HepG2 (cell line): ENCODE measurements around the gene TAF1A. TPM values are rescaled to one million over a fixed set of nuclear protein-coding genes. Genes with fewer than 3 reads are reported as not detected.

Experiments used
- ATAC-seq: fragments of 200-7000 bp; cut with Tn5 transposase; 3 replicates; pipeline ENCODE4 v1.9.1; 2020; ENCODE audit warnings: mild to moderate bottlenecking, moderate library complexity
- BruUV-seq: library from RNA; stranded (reverse); fragments of 400-500 nt; replicated peaks from 2 replicates; lab custom pipeline; 2021; lab: Mats Ljungman, UMichigan
- CTCF ChIA-PET: fragments of 300-600 bp; formaldehyde crosslinking; extraction: SDS; loops from one replicate; lab custom pipeline; 2021; ENCODE audit warnings: low total read pairs, inconsistent platforms, low intra/inter-chr PET ratio; lab: Yijun Ruan, JAX
- POLR2A ChIA-PET: fragments of 350-600 bp; sonication (Branson Sonifier 250); formaldehyde crosslinking; loops from one replicate; lab custom pipeline; 2020; ENCODE audit warnings: antibody characterized with exemption, inconsistent platforms; lab: Yijun Ruan, JAX
- DNase-seq: peaks from one replicate; pipeline ENCODE4 v3.0.0-alpha.2; 2015; ENCODE audit warnings: low spot score
- FAIRE-seq: peaks from 3 replicates; lab custom pipeline; 2011; peaks lifted over from hg19 to GRCh38; lab: Jason Lieb, UNC
- H2AFZ ChIP-seq: one replicate; pipeline ENCODE4 v1.6.1; 2011; ENCODE audit warnings: low read length, inconsistent platforms
- H3K27ac ChIP-seq: fragments of 300-600 bp; 3 replicates; pipeline ENCODE4 v1.8.0; 2011; ENCODE audit warnings: mixed run types, mild to moderate bottlenecking, mixed read lengths, low read length, inconsistent platforms; ENCODE audit not compliant: insufficient read depth; ENCODE audit errors: extremely low read length
- H3K27me3 ChIP-seq, 2 experiments: fragments of 200-600 bp in 1 of 2; 2 replicates in 1 of 2; 3 replicates in 1 of 2; pipeline versions ENCODE4 v1.6.0 to v1.8.0; 2011; ENCODE audit warnings: low read length in 2 of 2, mild to moderate bottlenecking in 2 of 2, moderate library complexity in 2 of 2, inconsistent platforms in 1 of 2; ENCODE audit not compliant: insufficient read depth in 2 of 2, control insufficient read depth in 1 of 2
- H3K36me3 ChIP-seq, 2 experiments: fragments of 200-600 bp in 1 of 2; replicated peaks in 1 of 2; 2 replicates in 1 of 2; 3 replicates in 1 of 2; pipeline versions ENCODE4 v1.5.1 to v1.8.0; 2011; ENCODE audit warnings: low read length in 2 of 2, inconsistent platforms in 1 of 2; ENCODE audit not compliant: insufficient read depth in 2 of 2, control insufficient read depth in 1 of 2
- H3K4me1 ChIP-seq: 2 replicates; pipeline ENCODE4 v1.5.1; 2012; ENCODE audit warnings: low read length, inconsistent platforms; ENCODE audit not compliant: insufficient read depth
- H3K4me2 ChIP-seq: 2 replicates; pipeline ENCODE4 v1.6.0; 2011; ENCODE audit warnings: low read depth, low read length, inconsistent platforms
- H3K4me3 ChIP-seq, 3 experiments: fragments of 200-600 bp in 1 of 3; sonication (generic), shearing (Covaris generic) in 1 of 3; replicated peaks in 1 of 3; 2 replicates each; pipeline ENCODE4 v1.5.1; 2011 to 2016; ENCODE audit warnings: low read length in 3 of 3, inconsistent platforms in 2 of 3, low read depth in 2 of 3, mild to moderate bottlenecking in 2 of 3, control low read depth in 1 of 3, mixed read lengths in 1 of 3; ENCODE audit not compliant: insufficient read depth in 1 of 3
- H3K79me2 ChIP-seq: one replicate; pipeline ENCODE4 v1.6.1; 2011; ENCODE audit warnings: low read length, inconsistent platforms; ENCODE audit not compliant: insufficient read depth
- H3K9ac ChIP-seq: 2 replicates; pipeline ENCODE4 v1.6.0; 2011; ENCODE audit warnings: mild to moderate bottlenecking, low read depth, low read length, inconsistent platforms; ENCODE audit not compliant: insufficient read depth
- H3K9me3 ChIP-seq: 2 replicates; pipeline ENCODE4 v1.5.1; 2012; ENCODE audit warnings: mild to moderate bottlenecking, low read length
- H4K20me1 ChIP-seq: 2 replicates; pipeline ENCODE4 v1.6.0; 2011; ENCODE audit warnings: inconsistent platforms, mild to moderate bottlenecking, low read length, moderate library complexity; ENCODE audit not compliant: insufficient read depth
- ATM ChIP-seq: fragments of 450-650 bp; IDR thresholded peaks from 2 replicates; pipeline ENCODE4 v1.7.1; 2017; ENCODE audit warnings: mild to moderate bottlenecking, borderline replicate concordance
- CBFB ChIP-seq: sonication (generic); formaldehyde crosslinking; IDR thresholded peaks from 2 replicates; pipeline ENCODE4 v1.4.0; 2020; ENCODE audit warnings: missing genetic modification reagents
- HOMEZ ChIP-seq: IDR thresholded peaks from 2 replicates; pipeline ENCODE4 v1.6.1; 2016; ENCODE audit warnings: low read depth
- JDP2 ChIP-seq: sonication (generic); formaldehyde crosslinking; IDR thresholded peaks from 2 replicates; pipeline ENCODE4 v1.8.1; 2022; ENCODE audit warnings: missing genetic modification reagents, borderline replicate concordance
- MED8 ChIP-seq: sonication (generic); formaldehyde crosslinking; IDR thresholded peaks from 2 replicates; pipeline ENCODE4 v1.8.1; 2023; ENCODE audit warnings: mild to moderate bottlenecking, missing genetic modification reagents; ENCODE audit not compliant: insufficient replicate concordance
- MIER2 ChIP-seq: IDR thresholded peaks from 2 replicates; pipeline ENCODE4 v1.6.1; 2016; ENCODE audit warnings: missing biosample characterization, missing genetic modification reagents
- MIER3 ChIP-seq: IDR thresholded peaks from 2 replicates; pipeline ENCODE4 v1.6.1; 2016; ENCODE audit warnings: missing compliant biosample characterization, borderline replicate concordance
- NFYC ChIP-seq: IDR thresholded peaks from 2 replicates; pipeline ENCODE4 v1.6.1; 2016; ENCODE audit warnings: missing genetic modification reagents, missing compliant biosample characterization
- PPARG ChIP-seq: conservative IDR thresholded peaks from 2 replicates; pipeline ENCODE4 v1.6.1; 2016; ENCODE audit warnings: missing biosample characterization, missing genetic modification reagents
- RXRA ChIP-seq: sonication (generic); formaldehyde crosslinking; IDR thresholded peaks from 2 replicates; pipeline ENCODE4 v1.5.1; 2020; ENCODE audit warnings: missing genetic modification reagents
- SAFB2 ChIP-seq: sonication (generic); formaldehyde crosslinking; IDR thresholded peaks from 2 replicates; pipeline ENCODE4 v1.5.1; 2020; ENCODE audit warnings: missing genetic modification reagents, low read depth, mild to moderate bottlenecking, borderline replicate concordance
- SIX4 ChIP-seq: sonication (generic); formaldehyde crosslinking; IDR thresholded peaks from 2 replicates; pipeline ENCODE4 v1.4.0; 2020; ENCODE audit warnings: missing genetic modification reagents
- TBX3 ChIP-seq: fragments of 450-650 bp; IDR thresholded peaks from 2 replicates; pipeline ENCODE4 v1.6.1; 2017; ENCODE audit warnings: antibody characterized with exemption, mild to moderate bottlenecking, inconsistent platforms, borderline replicate concordance
- ZBTB21 ChIP-seq: sonication (generic); formaldehyde crosslinking; IDR thresholded peaks from 2 replicates; pipeline ENCODE4 v1.4.0; 2020; ENCODE audit warnings: missing genetic modification reagents
- ZBTB42 ChIP-seq: sonication (generic); formaldehyde crosslinking; IDR thresholded peaks from 2 replicates; pipeline ENCODE4 v1.5.0; 2020; ENCODE audit warnings: mild to moderate bottlenecking, missing genetic modification reagents
- ZNF441 ChIP-seq: sonication (generic); formaldehyde crosslinking; IDR thresholded peaks from 2 replicates; pipeline ENCODE4 v1.7.0; 2021; ENCODE audit warnings: missing genetic modification reagents, borderline replicate concordance
- ZNF687 ChIP-seq: sonication (generic); formaldehyde crosslinking; IDR thresholded peaks from 2 replicates; pipeline ENCODE4 v1.5.1; 2020; ENCODE audit warnings: mild to moderate bottlenecking, missing genetic modification reagents, moderate library complexity
- ZNF792 ChIP-seq: IDR thresholded peaks from 2 replicates; pipeline ENCODE4 v1.6.1; 2016
- WGBS: methylation state at CpG from one replicate; pipeline ENCODE4 v1.1.6; 2017; ENCODE audit warnings: low lambda C conversion rate; 5-methylcytosine and 5-hydroxymethylcytosine counted together
- in situ Hi-C: cut with HindIII; loops from 2 replicates; pipeline ENCODE4 v1.10.0; 2017; ENCODE audit warnings: low pct_unique_long_range_greater_than_20kb; ENCODE audit not compliant: extremely low pct_ligation_motif_present
- intact Hi-C: fragments of 100-400 bp; cut with micrococcal nuclease; formaldehyde crosslinking; loops from one replicate; pipeline ENCODE4 v1.10.0; 2022; ENCODE audit not compliant: unreplicated experiment
- polyA plus RNA-seq, 8 experiments: library from polyadenylated mRNA; depleted of rRNA in 3 of 8; stranded (reverse) in 7 of 8; unstranded in 1 of 8; fragments of >200 nt; fragmentation: Illumina TruSeq in 4 of 8; extraction: Trizol in 4 of 8; gene quantifications; 2 replicates each; pipeline versions ENCODE4 v1.2.1 to v1.2.3, GENCODE V29; 2011 to 2016; ENCODE audit warnings: low read depth in 4 of 8, missing spikeins in 1 of 8, mixed read lengths in 1 of 8; ENCODE audit not compliant: insufficient read depth in 1 of 8
- total RNA-seq, 5 experiments: library from RNA; depleted of rRNA; stranded (reverse); fragments of >200 nt; fragmentation: Illumina TruSeq; extraction: Trizol; gene quantifications; 2 replicates each; pipeline ENCODE4 v1.2.3, GENCODE V29; 2016; ENCODE audit warnings: low read depth in 1 of 5

TAF1A gene
- total and polyA plus RNA-seq, 2 of the 13 experiments (the other 11 are each of a cell fraction or from before 2014, with no cell fraction given): 3.3 to 10.7 TPM

DNA sequence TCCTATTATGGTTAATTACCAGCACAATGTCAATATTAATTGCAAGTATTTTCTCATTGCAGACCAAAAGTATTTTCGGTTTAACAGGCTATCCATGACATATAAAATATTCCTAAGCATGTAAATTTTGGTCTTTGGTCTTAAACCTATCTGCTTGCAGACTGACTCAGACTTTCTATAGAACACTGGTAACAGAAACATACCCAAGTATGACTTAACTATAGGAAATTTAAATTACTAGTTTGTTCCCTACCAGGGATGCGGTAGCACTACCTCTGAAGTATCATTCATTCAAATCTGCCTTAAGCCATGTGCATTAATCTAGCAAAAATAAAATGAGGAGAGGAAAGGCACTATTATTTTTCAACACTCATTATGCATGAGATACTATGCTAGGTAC is 2.9 kb downstream of the TAF1A start (continued):
- TF ChIP-seq PPARG (CRISPR knock-in tag) (no peak), ZNF687 (CRISPR knock-in tag) (no peak), JDP2 (CRISPR knock-in tag) (no peak), ZBTB21 (CRISPR knock-in tag) (no peak), HOMEZ (no peak), CBFB (CRISPR knock-in tag) (no peak), NFYC (CRISPR knock-in tag) (no peak)

DNA sequence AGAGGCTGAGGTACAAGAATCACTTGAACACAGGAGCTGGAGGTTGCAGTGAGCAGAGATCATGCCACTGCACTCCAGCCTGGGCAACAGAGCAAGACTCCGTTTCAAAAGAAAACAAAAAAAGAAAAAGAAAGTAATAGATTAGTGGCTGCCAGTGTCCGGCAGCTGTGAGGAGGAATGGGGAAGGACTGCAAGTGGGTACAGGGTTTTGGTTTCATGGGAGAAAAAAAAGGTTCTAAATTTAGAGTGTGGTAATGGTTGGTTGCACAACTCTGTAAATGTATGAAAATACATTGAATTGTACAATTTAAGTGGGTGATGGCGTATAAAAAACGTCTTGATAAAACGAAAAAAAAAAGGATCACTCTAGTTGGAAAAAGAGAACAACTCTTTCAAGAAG is 6.7 kb downstream of the TAF1A start:
- ChIA-PET POLR2A (no interaction called here), CTCF (no interaction called here)
- H3K36me3 ChIP-seq: peaks cover 0 to 42% of the 10 kb centered on the region in 2 experiments; a peak in 2 of 5 replicates
- H3K9ac ChIP-seq: no peak overlapping the region
- intact Hi-C loops (no loop called here), in situ Hi-C loops (no loop called here)
- H3K79me2 ChIP-seq: peaks cover 15% of the 10 kb centered on the region
- no peak overlapping the region for H3K4me3 ChIP-seq
- FAIRE-seq (no peak), ATAC-seq (no peak), DNase-seq (no peak)
- no peak overlapping the region for H3K4me2 ChIP-seq
- H3K27ac ChIP-seq: no peak overlapping the region
- H3K4me1 ChIP-seq: peaks cover 20% of the 10 kb centered on the region
- no peaks in the 10 kb centered on the region for H4K20me1 ChIP-seq
- BruUV-seq: no TSS peak
- 94% methylated on average over 5 of the region's 5 CpGs for WGBS
- H3K9me3 ChIP-seq: no peaks in the 10 kb centered on the region
- no peaks in the 10 kb centered on the region for H3K27me3 ChIP-seq
- no peak overlapping the region for H2AFZ ChIP-seq
- no peak for TF ChIP-seq TBX3
- no peak for TF ChIP-seq MIER3 (CRISPR knock-in tag)
- TF ChIP-seq HOMEZ: no peak
- TF ChIP-seq RXRA (CRISPR knock-in tag): no peak
- TF ChIP-seq MIER2 (CRISPR knock-in tag): no peak
- no peak for TF ChIP-seq SIX4
- no peak for TF ChIP-seq ZNF441 (CRISPR knock-in tag)
- no peak for TF ChIP-seq ZNF792 (CRISPR knock-in tag)
- TF ChIP-seq ZBTB42 (CRISPR knock-in tag): no peak
- TF ChIP-seq MED8 (CRISPR knock-in tag): no peak
- TF ChIP-seq ATM: no peak
- TF ChIP-seq SAFB2 (CRISPR knock-in tag): no peak
